ENCODE results near the gene EPOP.
"Not testable (repeated sequence)": the region's sequence is repeated elsewhere in the genome, so short reads cannot be mapped to it uniquely, and the experiment has no call there.

DNA sequence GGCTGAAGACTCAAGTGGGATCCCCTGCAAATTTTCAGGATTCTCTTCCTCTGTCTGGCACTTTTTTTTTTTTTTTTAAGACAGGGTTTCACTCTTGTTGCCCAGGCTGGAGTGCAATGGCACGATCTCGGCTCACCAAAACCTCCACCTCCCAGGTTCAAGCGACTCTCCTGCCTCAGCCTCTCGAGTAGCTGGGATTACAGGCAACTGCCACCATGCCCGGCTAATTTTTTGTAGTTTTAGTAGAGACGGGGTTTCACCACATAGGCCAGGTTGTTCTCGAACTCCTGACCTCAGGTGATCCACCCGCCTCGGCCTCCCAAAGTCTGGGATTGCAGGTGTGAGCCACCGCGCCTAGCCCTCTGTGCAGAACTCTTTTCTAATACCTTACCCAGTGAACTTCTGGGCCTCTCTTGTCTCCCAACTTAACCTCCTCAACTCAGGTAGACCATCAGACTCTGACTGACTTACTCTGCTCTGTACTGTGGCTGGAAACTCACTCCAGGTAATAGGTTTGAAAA lies 24.0 kb downstream of the EPOP start:
- TF ChIP-seq, protein P1, sequence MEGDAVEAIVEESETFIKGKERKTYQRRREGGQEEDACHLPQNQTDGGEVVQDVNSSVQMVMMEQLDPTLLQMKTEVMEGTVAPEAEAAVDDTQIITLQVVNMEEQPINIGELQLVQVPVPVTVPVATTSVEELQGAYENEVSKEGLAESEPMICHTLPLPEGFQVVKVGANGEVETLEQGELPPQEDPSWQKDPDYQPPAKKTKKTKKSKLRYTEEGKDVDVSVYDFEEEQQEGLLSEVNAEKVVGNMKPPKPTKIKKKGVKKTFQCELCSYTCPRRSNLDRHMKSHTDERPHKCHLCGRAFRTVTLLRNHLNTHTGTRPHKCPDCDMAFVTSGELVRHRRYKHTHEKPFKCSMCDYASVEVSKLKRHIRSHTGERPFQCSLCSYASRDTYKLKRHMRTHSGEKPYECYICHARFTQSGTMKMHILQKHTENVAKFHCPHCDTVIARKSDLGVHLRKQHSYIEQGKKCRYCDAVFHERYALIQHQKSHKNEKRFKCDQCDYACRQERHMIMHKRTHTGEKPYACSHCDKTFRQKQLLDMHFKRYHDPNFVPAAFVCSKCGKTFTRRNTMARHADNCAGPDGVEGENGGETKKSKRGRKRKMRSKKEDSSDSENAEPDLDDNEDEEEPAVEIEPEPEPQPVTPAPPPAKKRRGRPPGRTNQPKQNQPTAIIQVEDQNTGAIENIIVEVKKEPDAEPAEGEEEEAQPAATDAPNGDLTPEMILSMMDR (IDR thresholded peaks at IDR 0.05) = not testable (repeated sequence)
- not testable (repeated sequence) for TF ChIP-seq POLR2A (IDR thresholded peaks at IDR 0.05)
